Fibroblast of the conjunctiva (primary cell): Measurements from ENCODE around the gene SH3RF3.

ENCODE experiments used
- DNase-seq: peaks from one replicate; pipeline ENCODE4 v3.0.0-alpha.2; 2010; ENCODE audit warnings: low read depth

Gene SH3RF3

GRCh38 chr2:109340381-109340780, 211.4 kb downstream of the SH3RF3 start:
- DNase-seq, result no peak

- no peak for DNase-seq
Measured at GRCh38 chr2:109341355-109342255, 212.6 kb downstream of the SH3RF3 start.

GRCh38 chr2:109342256-109342850, 213.3 kb downstream of the SH3RF3 start:
- no peak for DNase-seq

GRCh38 chr2:109342930-109343329, 213.9 kb downstream of the SH3RF3 start:
- no peak for DNase-seq

GRCh38 chr2:109343460-109343859, 214.5 kb downstream of the SH3RF3 start:
- no peak for DNase-seq

DNA sequence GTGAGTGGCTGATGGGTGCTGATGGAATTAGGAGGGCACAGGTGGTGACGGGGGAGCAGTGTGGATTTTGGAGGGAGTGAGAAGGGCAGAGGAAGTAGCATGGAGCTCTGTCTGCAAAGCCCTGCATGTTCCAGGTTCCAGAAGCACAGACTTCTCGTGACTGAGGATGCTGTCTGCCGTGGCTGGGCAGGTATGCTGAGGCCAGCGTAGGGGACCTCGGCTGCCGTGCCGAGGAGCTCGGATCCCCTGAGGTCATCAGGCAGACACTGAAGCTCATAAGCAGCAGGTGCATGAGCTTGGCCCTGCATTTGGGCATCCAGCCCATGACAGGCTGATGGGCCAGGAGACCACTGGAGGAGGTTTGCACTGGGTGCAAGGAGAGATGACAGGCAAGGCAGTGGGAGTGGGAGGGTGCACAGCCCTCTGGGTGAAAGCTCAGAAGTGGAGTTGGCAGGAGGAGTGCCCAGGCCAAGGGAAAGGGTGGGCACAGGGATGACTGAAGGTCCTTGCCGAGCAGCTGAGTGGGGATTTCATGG, 215.3 kb downstream of the SH3RF3 start:
- no peak for DNase-seq

GRCh38 chr2:109345091-109345490, 216.1 kb downstream of the SH3RF3 start:
- DNase-seq, result no peak

GRCh38 chr2:109345653-109346480, 216.9 kb downstream of the SH3RF3 start:
- DNase-seq, result no peak

- no peak for DNase-seq
Measured at GRCh38 chr2:109346601-109347228, 217.7 kb downstream of the SH3RF3 start.

- no peak for DNase-seq
Measured at GRCh38 chr2:109347626-109348025, 218.6 kb downstream of the SH3RF3 start.

GRCh38 chr2:109348190-109348589, 219.2 kb downstream of the SH3RF3 start:
- no peak for DNase-seq

DNA sequence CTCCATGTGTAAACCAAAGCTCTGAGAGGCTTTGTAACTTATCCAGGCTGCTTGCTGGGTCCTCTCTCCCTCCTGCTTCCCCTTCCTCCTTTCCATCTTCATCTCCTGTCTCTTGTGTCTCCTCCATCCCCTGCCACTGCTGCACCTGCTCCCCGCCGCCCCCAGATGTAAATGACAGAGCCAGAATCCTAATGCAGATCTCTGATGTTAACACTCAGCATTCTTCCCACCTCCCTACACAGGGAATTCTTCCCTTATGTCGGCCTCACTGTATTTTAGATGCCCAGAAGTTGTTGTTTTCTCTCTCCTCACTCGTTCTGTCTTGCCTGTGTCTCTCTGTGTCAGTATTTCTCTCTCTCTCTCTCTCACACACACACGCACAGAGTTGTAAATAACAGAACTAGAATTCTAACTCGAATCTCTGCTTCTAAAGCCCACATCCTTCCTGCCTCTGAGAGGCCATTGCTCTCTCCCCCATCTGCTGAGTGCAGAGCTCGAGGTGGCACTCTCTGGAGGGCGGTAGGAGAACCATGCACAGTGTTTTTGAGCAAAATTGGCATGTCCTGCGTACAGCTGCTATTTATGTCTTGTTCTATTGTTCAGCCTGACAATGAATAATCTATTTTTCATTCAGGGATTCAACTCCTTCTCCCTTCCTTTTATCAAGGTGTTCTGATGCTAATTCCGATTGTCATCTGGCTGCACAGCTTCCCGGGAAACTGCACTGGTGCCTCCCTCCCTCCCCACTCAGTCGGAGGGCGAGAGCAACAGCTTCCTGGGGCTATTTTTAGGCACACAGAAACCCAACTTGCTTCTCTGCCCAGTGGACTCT, 219.9 kb downstream of the SH3RF3 start:
- DNase-seq, result no peak

- DNase-seq, result no peak
Measured at GRCh38 chr2:109349503-109350465, 220.8 kb downstream of the SH3RF3 start.

GRCh38 chr2:109350526-109350925, 221.5 kb downstream of the SH3RF3 start:
- DNase-seq, result no peak

DNA sequence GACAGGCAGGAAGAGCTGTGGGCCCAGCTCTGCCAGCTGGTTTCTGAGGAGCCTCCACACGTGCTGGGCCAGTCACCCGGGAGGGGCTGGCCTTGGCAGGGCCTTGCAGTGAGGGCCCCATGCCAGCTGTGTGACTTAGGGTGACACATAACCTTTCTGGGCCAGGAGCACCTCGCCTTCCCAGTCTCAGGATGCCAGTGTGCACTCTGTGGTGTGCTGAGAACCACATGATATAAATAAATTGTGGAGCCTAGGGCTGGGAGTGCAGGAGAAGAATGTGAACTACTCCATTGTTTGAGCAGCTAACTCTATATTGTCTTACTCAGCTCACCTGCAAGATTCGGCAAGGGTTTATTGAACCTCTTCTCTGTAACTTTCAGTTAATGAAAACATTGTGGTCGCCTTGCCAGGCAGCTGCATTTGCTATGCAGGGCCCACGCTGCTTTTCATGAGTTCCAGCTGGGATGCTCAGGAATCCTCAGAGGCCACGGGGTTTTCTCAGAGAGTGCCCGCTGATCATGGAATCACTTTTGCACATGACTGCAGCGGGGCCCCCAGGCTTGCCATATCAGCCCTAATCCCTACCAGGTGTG, 222.3 kb downstream of the SH3RF3 start:
- DNase-seq, result peak; percentile 13

DNA sequence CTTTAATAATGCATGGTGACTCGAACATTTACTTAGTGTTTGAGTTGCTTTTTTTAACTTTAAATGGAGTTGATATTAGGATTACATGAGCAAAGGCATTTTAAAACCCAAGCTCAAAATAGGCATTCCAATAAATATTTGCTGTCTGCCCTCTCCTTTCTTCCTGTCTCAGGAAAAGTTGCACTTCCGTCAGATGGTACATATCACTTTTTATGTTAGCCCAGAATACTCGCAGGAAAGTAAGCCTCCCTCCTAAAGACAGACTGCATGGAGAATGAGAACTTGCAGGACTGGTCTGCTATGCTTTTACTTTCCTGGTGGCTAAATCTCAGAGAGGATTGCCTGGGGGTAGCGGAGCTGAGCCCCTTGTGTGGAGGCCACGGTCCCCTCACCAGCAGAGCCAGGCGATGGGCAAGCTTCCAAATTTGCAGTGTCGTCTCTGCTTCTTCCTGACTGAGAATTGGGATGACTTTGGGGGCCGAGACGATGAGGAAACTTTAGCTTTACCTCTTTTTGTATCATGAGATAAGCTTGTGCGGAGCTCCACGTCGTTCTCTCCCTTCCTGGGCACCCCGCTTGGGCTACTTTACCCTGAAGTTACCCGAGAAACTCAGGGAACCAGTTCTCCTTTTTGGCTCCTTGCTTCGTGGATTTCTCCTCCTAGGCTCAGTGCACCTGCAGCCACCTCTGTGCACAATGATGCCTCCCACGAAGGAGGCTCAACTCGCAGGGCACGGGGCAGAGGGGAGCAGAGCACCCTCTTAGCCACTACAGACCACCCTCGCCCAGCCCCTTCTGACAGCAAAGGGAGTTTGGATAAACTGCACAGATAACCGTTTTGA, 223.3 kb downstream of the SH3RF3 start:
- DNase-seq, result no peak

GRCh38 chr2:109352898-109353689, 224.1 kb downstream of the SH3RF3 start:
- no peak for DNase-seq
